GM23248 (cell line): Measurements from ENCODE around the gene TENT4B. TPM values are rescaled to one million over a fixed set of nuclear protein-coding genes. Genes with fewer than 3 reads are reported as not detected.

ENCODE experiments used
- DNase-seq: peaks from one replicate; pipeline ENCODE4 v3.0.0-alpha.2; 2015
- H2AFZ ChIP-seq: fragments of 200-600 bp; sonication (generic); 2 replicates; pipeline ENCODE4 v1.6.1; 2016; ENCODE audit warnings: antibody characterized with exemption
- H3F3A ChIP-seq: fragments of 200-600 bp; sonication (generic); 2 replicates; pipeline ENCODE4 v1.6.1; 2016; ENCODE audit warnings: mild to moderate bottlenecking, antibody characterized with exemption, mixed run types; ENCODE audit not compliant: insufficient read depth
- H3K27ac ChIP-seq: fragments of 200-600 bp; sonication (generic); 2 replicates; pipeline ENCODE4 v1.5.1; 2016; ENCODE audit warnings: mild to moderate bottlenecking
- H3K27me3 ChIP-seq: fragments of 200-600 bp; sonication (generic); replicated peaks from 2 replicates; pipeline ENCODE4 v1.6.1; 2016; ENCODE audit warnings: mild to moderate bottlenecking; ENCODE audit not compliant: insufficient read depth
- H3K36me3 ChIP-seq: fragments of 200-600 bp; sonication (generic); 2 replicates; pipeline ENCODE4 v1.6.1; 2016; ENCODE audit warnings: low read depth, mild to moderate bottlenecking
- H3K4me1 ChIP-seq: fragments of 200-600 bp; sonication (generic); 2 replicates; pipeline ENCODE4 v1.6.1; 2016; ENCODE audit warnings: mild to moderate bottlenecking; ENCODE audit not compliant: insufficient read depth
- H3K4me2 ChIP-seq: fragments of 200-600 bp; sonication (generic); one replicate; pipeline ENCODE4 v1.6.1; 2016; ENCODE audit warnings: mild to moderate bottlenecking; ENCODE audit not compliant: unreplicated experiment
- H3K4me3 ChIP-seq: fragments of 200-600 bp; sonication (generic); 2 replicates; pipeline ENCODE4 v1.5.1; 2016; ENCODE audit warnings: mild to moderate bottlenecking
- H3K79me2 ChIP-seq: fragments of 200-600 bp; sonication (generic); 2 replicates; pipeline ENCODE4 v1.6.1; 2016; ENCODE audit warnings: mild to moderate bottlenecking; ENCODE audit not compliant: insufficient read depth
- H3K9ac ChIP-seq: fragments of 200-600 bp; sonication (generic); 2 replicates; pipeline ENCODE4 v1.6.1; 2016; ENCODE audit warnings: mild to moderate bottlenecking
- H3K9me2 ChIP-seq: fragments of 200-600 bp; sonication (generic); 2 replicates; pipeline ENCODE4 v1.6.1; 2016; ENCODE audit warnings: mixed run types, mild to moderate bottlenecking, moderate library complexity; ENCODE audit not compliant: insufficient read depth
- H3K9me3 ChIP-seq: fragments of 200-600 bp; sonication (generic); one replicate; pipeline ENCODE4 v1.6.1; 2017; ENCODE audit warnings: low read depth
- H4K20me1 ChIP-seq: fragments of 200-600 bp; sonication (generic); 2 replicates; pipeline ENCODE4 v1.6.0; 2016; ENCODE audit not compliant: insufficient read depth
- EZH2 ChIP-seq: fragments of 200-600 bp; sonication (generic); IDR thresholded peaks from 2 replicates; pipeline ENCODE4 v1.6.1; 2018; ENCODE audit warnings: antibody characterized with exemption, mild to moderate bottlenecking; ENCODE audit not compliant: insufficient read depth, poor library complexity, severe bottlenecking
- EZH2phosphoT487 ChIP-seq: fragments of 200-600 bp; sonication (generic); IDR thresholded peaks from 2 replicates; pipeline ENCODE4 v1.6.1; 2018; ENCODE audit warnings: antibody characterized with exemption, moderate library complexity, mild to moderate bottlenecking, low read depth; ENCODE audit not compliant: insufficient read depth
- WGBS, 2 experiments: methylation state at CpG; one replicate each; pipeline ENCODE4 v1.1.6; 2015 to 2017; ENCODE audit warnings: low lambda C conversion rate in 2 of 2, low coverage in 1 of 2; ENCODE audit errors: missing lambda C conversion rate in 2 of 2; 5-methylcytosine and 5-hydroxymethylcytosine counted together
- in situ Hi-C: fragments of 300-500 bp; cut with MboI; formaldehyde crosslinking; loops from 2 replicates; pipeline ENCODE4 v1.15.0; 2020
- polyA plus RNA-seq: library from polyadenylated mRNA; unstranded; fragments of >200 nt; fragmentation: Nextera tagmentation; extraction: Ambion mirVana; gene quantifications from 2 replicates; pipeline ENCODE4 v1.2.1, GENCODE V29; 2016
- total RNA-seq: library from RNA; depleted of rRNA; stranded (reverse); fragments of >200 nt; shearing (Covaris generic); gene quantifications from 2 replicates; pipeline ENCODE4 v1.2.3, GENCODE V29; 2014

Gene TENT4B
- total and polyA plus RNA-seq, 2 experiments from 2014 or later, result 7.4 to 12.6 TPM

DNA sequence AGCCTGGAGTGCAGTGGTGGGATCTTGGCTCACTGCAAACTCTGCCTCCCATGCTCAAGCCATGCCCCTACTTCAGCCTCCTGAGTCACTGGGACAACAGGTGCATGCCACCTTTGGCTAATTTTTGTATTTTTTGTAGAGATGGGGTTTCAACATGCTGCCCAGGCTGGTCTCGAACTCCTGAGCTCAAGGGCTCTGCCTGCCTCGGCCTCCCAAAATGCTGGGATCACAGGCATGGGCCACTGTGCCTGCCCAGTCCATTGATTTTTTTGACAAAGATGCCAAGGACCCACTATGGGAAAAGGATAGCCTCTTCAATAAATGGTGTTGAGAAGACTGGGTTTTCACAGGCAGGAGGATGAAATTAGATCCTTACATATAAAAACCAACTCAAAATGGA lies 102.4 kb downstream of the TENT4B start:
- Histone ChIP-seq H3K9me3 (no peaks in the 10 kb centered on the region), H3K27me3 (no peaks in the 10 kb centered on the region), H3K36me3 (no peaks in the 10 kb centered on the region), H3K79me2 (peaks cover 34% of the 10 kb centered on the region), H3K9me2 (no peaks in the 10 kb centered on the region), H3K27ac (no peak overlapping the region), H3F3A (peaks cover 25% of the 10 kb centered on the region), H3K4me2 (no peak overlapping the region), H4K20me1 (no peaks in the 10 kb centered on the region), H3K4me3 (no peak overlapping the region), H3K4me1 (peaks cover 48% of the 10 kb centered on the region), H2AFZ (no peak overlapping the region), H3K9ac (no peak overlapping the region)
- in situ Hi-C loops, result no loop called here
- no peak for DNase-seq
- TF ChIP-seq EZH2 (no peak), EZH2phosphoT487 (no peak)
- 91 to 96% methylated on average over 2 of the region's 2 CpGs for WGBS, 2 experiments

DNA sequence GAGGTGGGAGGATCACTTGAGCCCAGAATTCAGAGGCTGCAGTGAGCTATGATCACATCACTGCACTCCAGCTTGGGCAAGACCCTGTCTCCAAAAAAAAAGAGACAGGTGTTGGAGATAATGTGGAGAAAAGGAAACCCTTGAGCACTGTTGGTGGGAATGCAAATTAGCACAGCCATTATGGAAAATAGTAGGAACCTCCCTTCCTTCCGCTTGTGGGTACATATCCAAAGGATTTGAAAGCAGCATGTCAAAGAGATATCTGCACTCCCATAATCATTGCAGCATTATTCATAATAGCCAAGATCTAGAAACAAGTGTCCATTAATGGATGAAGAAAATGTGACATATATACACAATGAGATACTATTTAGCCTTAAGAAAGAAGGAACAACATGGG lies 103.5 kb downstream of the TENT4B start:
- Histone ChIP-seq H3K27me3 (no peaks in the 10 kb centered on the region), H3K36me3 (no peaks in the 10 kb centered on the region), H3K9me3 (no peaks in the 10 kb centered on the region), H2AFZ (no peak overlapping the region), H3K4me1 (peaks cover 39% of the 10 kb centered on the region), H3F3A (peaks cover 18% of the 10 kb centered on the region; the same call in 1 of the 2 replicates), H3K27ac (no peak overlapping the region), H4K20me1 (no peaks in the 10 kb centered on the region), H3K9me2 (no peaks in the 10 kb centered on the region), H3K79me2 (peaks cover 42% of the 10 kb centered on the region), H3K4me3 (no peak overlapping the region), H3K9ac (no peak overlapping the region), H3K4me2 (no peak overlapping the region)
- TF ChIP-seq EZH2phosphoT487 (no peak), EZH2 (no peak)
- WGBS, 2 experiments, result 96 to 100% methylated on average over 1 of the region's 1 CpG
- in situ Hi-C loops, result no loop called here
- no peak for DNase-seq

- Histone ChIP-seq H3K9me2 (no peaks in the 10 kb centered on the region), H3K4me1 (peaks cover 26% of the 10 kb centered on the region), H3K79me2 (peaks cover 41% of the 10 kb centered on the region), H3K36me3 (no peaks in the 10 kb centered on the region), H3K27me3 (no peaks in the 10 kb centered on the region), H3K9me3 (no peaks in the 10 kb centered on the region), H3K4me3 (no peak overlapping the region), H3F3A (peaks cover 12% of the 10 kb centered on the region; the same call in 1 of the 2 replicates), H4K20me1 (no peaks in the 10 kb centered on the region), H2AFZ (no peak overlapping the region), H3K9ac (no peak overlapping the region), H3K27ac (no peak overlapping the region), H3K4me2 (no peak overlapping the region)
- DNase-seq, result no peak
- TF ChIP-seq EZH2phosphoT487 (no peak), EZH2 (no peak)
- WGBS, 2 experiments, result 87 to 92% methylated on average over 9 of the region's 9 CpGs
- in situ Hi-C loops, result no loop called here
Measured at GRCh38 chr16:50257876-50258275, 104.8 kb downstream of the TENT4B start.

DNA sequence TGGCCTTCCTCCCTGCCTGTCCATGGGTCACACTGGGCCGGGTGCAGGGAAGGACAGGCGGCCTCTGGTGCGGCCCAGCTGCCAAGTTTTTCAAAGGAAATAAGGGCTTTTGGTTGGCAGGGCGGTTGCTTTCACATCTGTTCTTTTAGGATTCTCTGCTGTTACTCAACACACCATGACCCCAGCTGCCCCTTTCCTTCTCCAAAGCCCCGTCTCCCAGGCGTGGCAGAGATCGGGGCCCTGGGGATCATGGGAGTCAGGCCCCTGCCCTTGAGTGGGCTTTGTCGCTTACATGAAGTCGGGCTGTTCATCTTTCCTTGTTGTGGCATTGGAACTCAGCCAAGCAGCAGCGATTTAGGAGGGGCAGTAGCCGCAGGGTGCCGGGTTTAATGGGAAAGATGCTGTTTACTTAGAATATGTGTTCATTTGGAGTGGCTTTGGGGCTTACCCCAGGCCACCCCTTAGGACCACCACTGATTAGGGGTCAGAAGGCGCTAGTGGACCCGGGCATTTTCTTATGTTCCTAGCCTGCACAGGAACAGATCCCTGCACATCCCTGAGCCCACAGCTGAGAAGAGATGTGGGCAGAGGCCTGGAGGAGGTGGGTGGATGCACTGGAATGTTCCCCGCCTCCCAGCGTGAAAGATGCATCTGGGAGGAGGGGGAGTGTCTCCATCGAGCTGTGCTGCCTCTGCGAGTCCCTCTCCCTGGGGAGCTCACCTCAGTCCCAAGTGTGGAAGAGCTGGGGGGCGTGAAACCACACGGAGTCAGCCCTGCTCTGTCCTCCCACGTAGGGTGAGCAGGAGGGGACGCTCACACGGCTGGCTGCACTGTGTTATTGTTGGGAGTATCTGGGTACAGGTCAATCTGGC lies 106.5 kb downstream of the TENT4B start:
- peak overlapping the region; percentile 20 for H2AFZ ChIP-seq
- no peaks in the 10 kb centered on the region for H3K9me3 ChIP-seq
- H3K4me2 ChIP-seq, result peak overlapping the region; percentile 60
- H3K9me2 ChIP-seq, result no peaks in the 10 kb centered on the region
- H3K79me2 ChIP-seq, result peaks cover 36% of the 10 kb centered on the region
- H3K27ac ChIP-seq, result peak overlapping the region; percentile 50
- TF ChIP-seq EZH2, result no peak
- no peak for TF ChIP-seq EZH2phosphoT487
- no peaks in the 10 kb centered on the region for H3K36me3 ChIP-seq
- WGBS, 2 experiments, result 28 to 30% methylated on average over 23 of the region's 23 CpGs
- no peaks in the 10 kb centered on the region for H3K27me3 ChIP-seq
- in situ Hi-C loops, result no loop called here
- peaks cover 21% of the 10 kb centered on the region for H3F3A ChIP-seq
- peak overlapping the region; percentile 30 for H3K4me3 ChIP-seq
- H3K4me1 ChIP-seq, result peaks cover 22% of the 10 kb centered on the region
- H4K20me1 ChIP-seq, result no peaks in the 10 kb centered on the region
- peak overlapping the region; percentile 51 for H3K9ac ChIP-seq
- DNase-seq, result peak; percentile 74
